Suprapubic skin (tissue), 4 donors: ENCODE results near the gene PDCD7. TPM values are rescaled to one million over a fixed set of nuclear protein-coding genes. Genes with fewer than 3 reads are reported as not detected.
"Not testable (repeated sequence)": the region's sequence is repeated elsewhere in the genome, so short reads cannot be mapped to it uniquely, and the experiment has no call there.

ENCODE experiments used
- DNase-seq, 2 donors: peaks; one replicate each; pipeline ENCODE4 v3.0.0-alpha.2; 2019; ENCODE audit warnings: low spot score in 2 of 2
- H3K27ac ChIP-seq: fragments of 200-600 bp; sonication (generic); one replicate; pipeline ENCODE4 v1.5.1; 2019
- H3K27me3 ChIP-seq: fragments of 200-600 bp; sonication (generic); one replicate; pipeline ENCODE4 v1.5.1; 2019
- H3K36me3 ChIP-seq: fragments of 200-600 bp; sonication (generic); one replicate; pipeline ENCODE4 v1.5.1; 2019
- H3K4me1 ChIP-seq: fragments of 200-600 bp; sonication (generic); one replicate; pipeline ENCODE4 v1.5.1; 2019
- H3K4me3 ChIP-seq: fragments of 200-600 bp; sonication (generic); one replicate; pipeline ENCODE4 v1.5.1; 2019; ENCODE audit warnings: mild to moderate bottlenecking
- H3K9me3 ChIP-seq: fragments of 200-600 bp; sonication (generic); one replicate; pipeline ENCODE4 v1.5.1; 2019
- EP300 ChIP-seq: sonication (generic); formaldehyde crosslinking; IDR thresholded peaks from one replicate; pipeline ENCODE4 v1.6.1; 2017; ENCODE audit warnings: antibody characterized with exemption
- POLR2A ChIP-seq, 2 donors: fragments of 450-650 bp; IDR thresholded peaks; one replicate each; pipeline ENCODE4 v1.6.1; 2017; ENCODE audit warnings: antibody characterized with exemption in 2 of 2, mild to moderate bottlenecking in 2 of 2, moderate library complexity in 2 of 2
- POLR2AphosphoS5 ChIP-seq, 3 donors: sonication (generic); formaldehyde crosslinking; IDR thresholded peaks; one replicate each; pipeline ENCODE4 v1.6.1; 2017; ENCODE audit warnings: antibody characterized with exemption in 3 of 3
- WGBS: methylation state at CpG from one replicate; pipeline ENCODE4 v1.1.5; 2018; 5-methylcytosine and 5-hydroxymethylcytosine counted together
- total RNA-seq, 4 donors: library from RNA; depleted of rRNA; stranded (reverse); fragments of >200 nt; gene quantifications; one replicate each; pipeline ENCODE4 v1.1.0, GENCODE V29; 2016
- TF ChIP-seq, protein P1 (sequence below), 2 donors: fragments of 200-600 bp in 1 of 2; fragments of 450-650 bp in 1 of 2; sonication (generic) in 1 of 2; IDR thresholded peaks; one replicate each; pipeline ENCODE4 v1.5.1; 2016 to 2019; ENCODE audit warnings: antibody characterized with exemption in 2 of 2, mild to moderate bottlenecking in 1 of 2, moderate library complexity in 1 of 2

PDCD7 gene
- total RNA-seq, 4 donors from 2014 or later, result 18.1 to 46.3 (median 22.0) TPM

DNA sequence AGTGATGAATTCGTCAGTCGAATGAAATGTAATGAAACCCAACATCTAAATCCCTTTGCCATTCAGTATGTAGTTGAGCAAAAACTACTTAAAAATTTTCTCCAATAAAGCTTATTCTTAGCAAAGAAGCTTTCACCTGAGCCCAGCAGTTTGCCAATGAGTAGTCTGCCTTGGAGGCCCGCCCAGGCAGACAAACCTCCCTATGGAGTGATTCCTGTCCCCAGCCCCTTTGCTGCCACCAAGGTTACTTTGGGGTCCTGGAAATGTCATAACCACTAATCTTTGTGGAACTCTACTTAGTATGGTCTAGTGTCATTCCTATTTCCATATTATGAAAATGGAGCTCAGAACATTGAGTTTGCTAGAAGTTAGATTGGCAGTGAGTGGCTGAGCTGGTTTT is 30.7 kb downstream of the PDCD7 start:
- Histone ChIP-seq H3K27me3 (no peaks in the 10 kb centered on the region), H3K9me3 (no peaks in the 10 kb centered on the region), H3K36me3 (peaks cover 58% of the 10 kb centered on the region), H3K4me1 (no peaks in the 10 kb centered on the region), H3K27ac (no peak overlapping the region), H3K4me3 (no peak overlapping the region)
- TF ChIP-seq, protein P1, sequence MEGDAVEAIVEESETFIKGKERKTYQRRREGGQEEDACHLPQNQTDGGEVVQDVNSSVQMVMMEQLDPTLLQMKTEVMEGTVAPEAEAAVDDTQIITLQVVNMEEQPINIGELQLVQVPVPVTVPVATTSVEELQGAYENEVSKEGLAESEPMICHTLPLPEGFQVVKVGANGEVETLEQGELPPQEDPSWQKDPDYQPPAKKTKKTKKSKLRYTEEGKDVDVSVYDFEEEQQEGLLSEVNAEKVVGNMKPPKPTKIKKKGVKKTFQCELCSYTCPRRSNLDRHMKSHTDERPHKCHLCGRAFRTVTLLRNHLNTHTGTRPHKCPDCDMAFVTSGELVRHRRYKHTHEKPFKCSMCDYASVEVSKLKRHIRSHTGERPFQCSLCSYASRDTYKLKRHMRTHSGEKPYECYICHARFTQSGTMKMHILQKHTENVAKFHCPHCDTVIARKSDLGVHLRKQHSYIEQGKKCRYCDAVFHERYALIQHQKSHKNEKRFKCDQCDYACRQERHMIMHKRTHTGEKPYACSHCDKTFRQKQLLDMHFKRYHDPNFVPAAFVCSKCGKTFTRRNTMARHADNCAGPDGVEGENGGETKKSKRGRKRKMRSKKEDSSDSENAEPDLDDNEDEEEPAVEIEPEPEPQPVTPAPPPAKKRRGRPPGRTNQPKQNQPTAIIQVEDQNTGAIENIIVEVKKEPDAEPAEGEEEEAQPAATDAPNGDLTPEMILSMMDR (IDR thresholded peaks at IDR 0.05), result no peak
- TF ChIP-seq EP300 (no peak), POLR2AphosphoS5 (IDR thresholded peaks at IDR 0.05) (no peak), POLR2A (IDR thresholded peaks at IDR 0.05) (no peak)
- 92% methylated on average over 3 of the region's 3 CpGs for WGBS
- no peak for DNase-seq

DNA sequence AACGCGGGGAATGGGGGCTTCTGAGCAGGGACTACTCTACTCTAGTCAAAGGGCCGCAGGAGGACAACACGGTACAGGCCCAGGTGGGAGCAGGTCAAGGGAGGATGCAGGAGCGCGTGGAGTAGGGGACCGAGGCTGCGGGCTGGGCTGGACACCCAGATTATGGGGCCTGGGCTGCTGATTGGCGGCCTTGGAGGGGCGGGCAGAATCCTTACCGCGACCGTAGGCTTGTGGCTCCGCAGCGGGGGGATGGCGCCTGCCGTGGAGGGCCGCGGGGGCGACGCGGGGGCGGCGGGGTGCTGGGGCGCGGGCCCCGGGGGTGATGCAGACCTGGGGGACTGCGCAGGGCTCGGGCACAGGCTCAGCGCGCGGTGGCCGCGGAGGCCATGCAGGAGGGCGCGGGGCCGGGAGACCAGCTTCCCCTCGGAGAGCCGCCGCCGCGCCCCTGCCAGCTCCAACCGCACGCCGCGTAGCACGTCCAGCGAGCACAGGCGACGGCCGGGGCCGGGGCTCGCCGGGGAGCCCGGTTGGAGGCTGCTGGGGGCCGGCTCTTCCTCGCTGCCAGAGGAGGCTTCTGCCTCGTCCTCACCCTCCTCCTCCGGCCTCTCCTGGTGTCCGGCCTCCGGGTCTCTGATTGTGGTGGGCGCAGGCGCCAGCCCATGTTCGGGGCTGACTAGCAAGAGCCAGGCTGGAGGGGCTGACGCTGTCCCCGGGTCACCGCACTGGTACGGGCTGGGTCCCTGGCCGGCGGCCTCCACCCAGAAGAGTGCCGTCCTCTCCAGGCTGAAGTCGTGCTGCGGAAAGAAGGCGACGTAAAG is 31.5 kb downstream of the PDCD7 start:
- TF ChIP-seq POLR2A (IDR thresholded peaks at IDR 0.05) (no peak), POLR2AphosphoS5 (IDR thresholded peaks at IDR 0.05) (no peak), EP300 (no peak)
- TF ChIP-seq, protein P1 (IDR thresholded peaks at IDR 0.05), result no peak
- no peak overlapping the region for H3K4me3 ChIP-seq
- H3K27ac ChIP-seq, result no peak overlapping the region
- DNase-seq, result peak in 1 of 2 donors; percentile 56
- peaks cover 63% of the 10 kb centered on the region for H3K36me3 ChIP-seq
- no peaks in the 10 kb centered on the region for H3K27me3 ChIP-seq
- WGBS, result 82% methylated on average over 44 of the region's 75 CpGs
- H3K4me1 ChIP-seq, result no peaks in the 10 kb centered on the region
- no peaks in the 10 kb centered on the region for H3K9me3 ChIP-seq

DNA sequence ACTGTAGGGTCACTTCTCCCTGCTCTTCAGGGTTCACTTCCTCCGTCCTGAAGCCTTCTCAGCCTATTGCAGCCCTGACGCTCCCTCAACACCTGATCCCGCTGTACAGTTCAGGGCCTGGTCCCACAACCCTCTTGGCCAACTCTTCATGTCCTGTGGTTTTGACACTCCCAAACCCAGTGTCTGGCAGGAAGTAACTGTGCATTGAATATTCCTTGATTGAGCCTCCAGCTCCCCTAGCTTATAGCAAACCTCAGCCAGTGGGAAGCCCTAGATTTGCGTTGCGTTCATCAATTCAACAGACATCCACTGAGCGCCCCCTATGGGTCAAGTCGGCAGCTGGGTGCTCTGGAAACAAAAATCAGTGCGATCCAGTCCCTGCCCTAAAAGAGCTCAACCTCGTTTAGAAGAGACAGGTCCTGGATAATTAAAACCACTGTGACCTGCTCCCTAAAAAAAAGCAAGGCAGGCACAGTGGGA is 32.2 kb downstream of the PDCD7 start:
- WGBS, result 32% methylated on average over 9 of the region's 9 CpGs
- TF ChIP-seq, protein P1 (IDR thresholded peaks at IDR 0.05), result peak; percentile 55 to 64
- no peak for TF ChIP-seq POLR2A (IDR thresholded peaks at IDR 0.05)
- no peaks in the 10 kb centered on the region for H3K9me3 ChIP-seq
- peak; percentile 69 to 71 for DNase-seq
- H3K4me1 ChIP-seq, result no peaks in the 10 kb centered on the region
- H3K27ac ChIP-seq, result no peak overlapping the region
- no peak overlapping the region for H3K4me3 ChIP-seq
- H3K27me3 ChIP-seq, result no peaks in the 10 kb centered on the region
- H3K36me3 ChIP-seq, result peaks cover 67% of the 10 kb centered on the region

DNA sequence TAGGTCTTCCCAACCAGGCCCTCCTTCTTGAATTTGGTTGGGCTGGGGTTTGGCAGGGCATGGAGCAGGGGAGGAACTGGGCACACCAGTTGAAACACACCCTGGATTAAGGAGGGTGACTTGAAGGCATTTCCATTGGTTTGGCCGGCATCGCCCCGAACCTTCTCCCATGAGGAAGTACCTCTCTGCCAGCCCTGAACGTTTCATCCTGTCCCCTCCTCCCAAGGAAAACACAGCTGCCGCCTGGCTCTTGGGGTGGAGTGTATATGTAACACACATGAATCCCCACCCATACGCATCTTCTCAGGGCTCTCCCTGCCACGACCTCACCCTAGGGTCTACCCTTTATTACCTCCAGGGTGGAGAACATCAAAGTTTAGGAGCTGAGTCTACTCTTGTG is 33.2 kb downstream of the PDCD7 start:
- Histone ChIP-seq H3K36me3 (peaks cover 59% of the 10 kb centered on the region), H3K27ac (no peak overlapping the region)
- 32% methylated on average over 7 of the region's 7 CpGs for whole genome bisulfite sequencing

DNA sequence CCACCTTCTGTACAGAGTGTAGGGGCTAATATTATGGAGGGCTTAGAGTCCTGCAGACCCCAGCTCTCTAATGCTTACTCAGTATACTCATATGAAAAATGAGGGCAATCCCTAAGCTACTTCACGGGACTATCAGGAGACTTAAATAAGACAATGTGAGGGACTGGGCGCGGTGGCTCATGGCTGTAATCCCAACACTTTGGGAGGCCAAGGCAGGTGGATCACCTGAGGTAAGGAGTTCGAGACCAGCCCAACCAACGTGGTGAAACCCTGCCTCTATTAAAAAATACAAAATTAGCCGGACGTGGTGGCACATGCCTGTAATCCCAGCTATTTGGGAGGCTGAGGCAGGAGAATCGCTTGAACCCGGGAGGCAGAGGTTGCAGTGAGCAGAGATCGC is 33.8 kb downstream of the PDCD7 start:
- H3K4me1 ChIP-seq, H3K27me3 ChIP-seq, H3K27ac ChIP-seq, H3K4me3 ChIP-seq, H3K9me3 ChIP-seq: not testable (repeated sequence)
- peaks cover 53% of the 10 kb centered on the region for H3K36me3 ChIP-seq
- WGBS, result 93% methylated on average over 10 of the region's 10 CpGs
- peak; percentile 17 to 65 for DNase-seq

More for the DNA sequence above, 33.2 kb downstream of the PDCD7 start:
- no peaks in the 10 kb centered on the region for H3K4me1 ChIP-seq
- DNase-seq, result peak; percentile 47 to 63
- no peaks in the 10 kb centered on the region for H3K9me3 ChIP-seq
- no peaks in the 10 kb centered on the region for H3K27me3 ChIP-seq
- H3K4me3 ChIP-seq, result no peak overlapping the region
- TF ChIP-seq POLR2A (IDR thresholded peaks at IDR 0.05) (no peak), POLR2AphosphoS5 (IDR thresholded peaks at IDR 0.05) (no peak)
- TF ChIP-seq, protein P1 (IDR thresholded peaks at IDR 0.05), result no peak
